Lower lobe of right lung (tissue), 2 donors: ENCODE data around the gene MYH13. TPM values are rescaled to one million over a fixed set of nuclear protein-coding genes. Genes with fewer than 3 reads are reported as not detected.

Source experiments
- ATAC-seq, 2 donors: fragments of 200-7000 bp; cut with Tn5 transposase; one replicate each; pipeline ENCODE4 v1.9.1; 2020 to 2022; ENCODE audit warnings: mild to moderate bottlenecking in 2 of 2, moderate library complexity in 2 of 2
- DNase-seq: peaks from one replicate; pipeline ENCODE4 v3.0.0-alpha.2; 2020
- H3K27ac ChIP-seq: fragments of 200-600 bp; one replicate; pipeline ENCODE4 v1.8.0; 2022
- H3K27me3 ChIP-seq: fragments of 200-600 bp; one replicate; pipeline ENCODE4 v1.8.0; 2022; ENCODE audit warnings: low read depth
- H3K36me3 ChIP-seq: fragments of 200-600 bp; one replicate; pipeline ENCODE4 v1.8.0; 2022; ENCODE audit warnings: mild to moderate bottlenecking
- H3K4me1 ChIP-seq: fragments of 200-600 bp; one replicate; pipeline ENCODE4 v1.8.0; 2022
- H3K4me3 ChIP-seq: fragments of 200-600 bp; one replicate; pipeline ENCODE4 v1.8.0; 2022; ENCODE audit warnings: mild to moderate bottlenecking
- H3K9me3 ChIP-seq: fragments of 200-600 bp; one replicate; pipeline ENCODE4 v1.8.0; 2022
- intact Hi-C: fragments of 100-400 bp; cut with DNase I; formaldehyde crosslinking; loops from one replicate; pipeline ENCODE4 v1.11.0; 2022
- total RNA-seq: library from RNA; stranded (reverse); fragmentation: NEBNext Ultra II Directional; extraction: Animal tissue kit (Norgen Biotek cat#: 25700); gene quantifications from one replicate; pipeline ENCODE4 v1.2.1, GENCODE V29; 2021
- TF ChIP-seq, protein P1 (sequence below): fragments of 200-600 bp; IDR thresholded peaks from one replicate; pipeline ENCODE4 v1.8.0; 2022; ENCODE audit warnings: antibody characterized with exemption, mild to moderate bottlenecking
- donor health status: DM: no; HTN: yes; CAD: no; lungs with severe emphysema.

Gene MYH13
- total RNA-seq, 1 donor from 2014 or later, result not detected

DNA sequence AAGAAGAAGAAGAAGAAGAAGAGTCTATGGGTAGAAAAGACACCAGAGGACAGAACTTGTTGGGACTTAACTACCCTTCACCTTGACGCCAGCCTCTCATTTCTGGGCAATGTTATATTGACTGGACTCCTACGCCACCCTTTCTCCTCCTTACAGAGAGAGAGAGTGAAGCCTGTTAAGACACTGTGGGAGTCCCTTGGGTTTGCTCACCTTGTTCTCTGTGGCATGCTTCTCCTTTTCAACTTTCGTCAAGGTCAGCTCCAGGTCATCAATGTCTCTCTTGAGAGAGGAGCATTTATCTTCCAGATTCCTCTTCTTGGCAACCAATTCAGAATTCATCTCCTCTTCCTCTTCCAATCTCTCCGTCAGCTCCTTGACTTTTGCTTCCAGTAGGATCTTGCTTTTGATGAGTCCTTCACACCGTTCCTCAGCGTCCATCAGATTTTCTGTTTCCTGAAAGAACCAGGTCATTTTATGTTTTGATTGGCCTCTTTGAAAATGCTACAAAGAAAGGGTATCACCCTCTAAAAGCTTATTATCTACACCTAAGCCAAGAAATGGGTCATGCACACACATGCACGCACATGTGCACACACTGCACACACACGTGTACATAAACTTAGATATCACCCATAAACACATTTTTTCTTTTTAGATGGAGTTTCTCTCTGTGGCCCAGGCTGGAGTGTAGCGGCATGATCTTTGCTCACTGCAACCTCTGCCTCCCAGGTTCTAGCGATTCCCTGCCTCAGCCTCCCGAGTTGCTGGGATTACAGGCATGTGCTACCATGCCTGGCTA, 48.8 kb downstream of the MYH13 start:
- H3K36me3 ChIP-seq, result no peaks in the 10 kb centered on the region
- H3K27ac ChIP-seq, result no peak overlapping the region
- H3K9me3 ChIP-seq, result no peaks in the 10 kb centered on the region
- TF ChIP-seq, protein P1, sequence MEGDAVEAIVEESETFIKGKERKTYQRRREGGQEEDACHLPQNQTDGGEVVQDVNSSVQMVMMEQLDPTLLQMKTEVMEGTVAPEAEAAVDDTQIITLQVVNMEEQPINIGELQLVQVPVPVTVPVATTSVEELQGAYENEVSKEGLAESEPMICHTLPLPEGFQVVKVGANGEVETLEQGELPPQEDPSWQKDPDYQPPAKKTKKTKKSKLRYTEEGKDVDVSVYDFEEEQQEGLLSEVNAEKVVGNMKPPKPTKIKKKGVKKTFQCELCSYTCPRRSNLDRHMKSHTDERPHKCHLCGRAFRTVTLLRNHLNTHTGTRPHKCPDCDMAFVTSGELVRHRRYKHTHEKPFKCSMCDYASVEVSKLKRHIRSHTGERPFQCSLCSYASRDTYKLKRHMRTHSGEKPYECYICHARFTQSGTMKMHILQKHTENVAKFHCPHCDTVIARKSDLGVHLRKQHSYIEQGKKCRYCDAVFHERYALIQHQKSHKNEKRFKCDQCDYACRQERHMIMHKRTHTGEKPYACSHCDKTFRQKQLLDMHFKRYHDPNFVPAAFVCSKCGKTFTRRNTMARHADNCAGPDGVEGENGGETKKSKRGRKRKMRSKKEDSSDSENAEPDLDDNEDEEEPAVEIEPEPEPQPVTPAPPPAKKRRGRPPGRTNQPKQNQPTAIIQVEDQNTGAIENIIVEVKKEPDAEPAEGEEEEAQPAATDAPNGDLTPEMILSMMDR, result no peak
- H3K4me3 ChIP-seq, result no peak overlapping the region
- intact Hi-C loops, result no loop called here
- no peaks in the 10 kb centered on the region for H3K27me3 ChIP-seq
- DNase-seq (no peak), ATAC-seq (no peak)
- H3K4me1 ChIP-seq, result no peaks in the 10 kb centered on the region

DNA sequence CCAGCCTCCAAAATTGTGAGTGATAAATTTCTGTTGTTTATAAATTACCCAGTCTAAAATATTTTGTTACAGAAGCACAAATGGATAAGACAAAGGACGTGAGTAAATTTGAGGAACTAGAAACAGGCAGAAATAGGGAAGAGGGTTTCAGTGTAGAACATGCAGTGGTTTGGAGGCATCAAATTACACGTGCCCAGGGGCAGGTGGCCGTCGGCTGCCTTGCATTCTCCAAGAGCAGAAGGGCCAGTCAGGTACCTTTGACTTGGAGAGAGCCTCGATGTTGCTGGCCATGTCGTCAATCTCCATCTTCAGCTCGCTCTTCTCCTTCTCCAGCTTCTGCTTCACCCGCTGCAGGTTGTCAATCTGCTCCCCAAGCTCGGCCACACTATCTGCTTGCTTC, 54.3 kb downstream of the MYH13 start:
- no peak overlapping the region for H3K27ac ChIP-seq
- DNase-seq (no peak), ATAC-seq (no peak)
- no peaks in the 10 kb centered on the region for H3K27me3 ChIP-seq
- no peaks in the 10 kb centered on the region for H3K9me3 ChIP-seq
- no peaks in the 10 kb centered on the region for H3K4me1 ChIP-seq
- intact Hi-C loops, result no loop called here
- no peak overlapping the region for H3K4me3 ChIP-seq
- no peaks in the 10 kb centered on the region for H3K36me3 ChIP-seq
- TF ChIP-seq, protein P1, result no peak

DNA sequence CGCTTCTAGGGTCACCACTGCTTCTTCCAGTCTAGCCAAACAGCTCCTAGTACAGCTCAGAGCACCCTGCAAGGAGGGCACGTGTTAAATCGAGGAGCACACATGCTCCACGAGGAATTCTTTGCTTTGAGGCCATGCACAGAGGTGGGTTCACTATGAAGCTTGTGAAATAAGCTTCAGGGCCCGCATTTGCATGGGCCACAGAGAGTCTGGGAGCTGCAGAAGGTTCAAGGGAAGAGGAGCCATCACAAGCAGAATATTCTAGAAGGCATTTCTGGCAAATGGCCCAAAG, 55.3 kb downstream of the MYH13 start:
- TF ChIP-seq, protein P1, result no peak
- no peaks in the 10 kb centered on the region for H3K9me3 ChIP-seq

DNA sequence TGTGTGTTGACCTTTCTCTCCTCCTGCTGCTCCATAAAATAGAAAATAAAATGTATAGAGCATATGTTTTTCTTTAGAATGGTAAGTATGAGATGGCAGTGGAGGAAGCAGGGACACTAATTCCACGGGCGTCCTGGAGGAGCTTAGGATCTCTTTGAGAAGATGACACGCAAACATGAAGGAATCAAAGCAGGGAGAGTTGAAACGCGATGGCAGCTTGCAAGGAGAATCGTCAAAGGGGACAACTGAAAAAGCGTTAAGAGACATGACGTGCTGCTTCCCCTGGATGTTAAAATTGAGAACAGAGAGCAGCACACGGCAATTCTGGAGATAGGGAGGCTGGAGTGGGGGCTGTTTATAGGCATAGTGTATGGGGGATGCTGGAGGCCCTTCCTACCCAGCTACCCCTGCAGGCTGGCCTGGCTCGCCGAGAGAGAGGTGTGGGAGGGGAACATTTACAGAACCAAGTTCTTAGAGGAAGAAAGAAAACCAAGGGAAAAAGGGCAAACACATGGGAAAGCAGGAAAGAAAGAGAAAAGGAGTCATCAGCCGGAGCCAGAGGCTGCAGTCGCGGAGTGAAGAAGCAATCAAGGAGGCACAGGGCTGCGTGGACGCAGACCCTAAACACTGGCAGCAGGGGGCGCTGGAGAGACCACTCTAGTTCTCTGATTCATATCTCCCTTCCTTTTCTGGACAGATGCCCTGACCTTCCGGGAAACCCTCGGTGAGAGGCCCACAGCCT, 55.8 kb downstream of the MYH13 start:
- no peak overlapping the region for H3K27ac ChIP-seq
- DNase-seq (peak; percentile 81), ATAC-seq (peak; percentile 65 to 88)
- H3K4me3 ChIP-seq, result no peak overlapping the region
- H3K4me1 ChIP-seq, result no peaks in the 10 kb centered on the region
- H3K27me3 ChIP-seq, result no peaks in the 10 kb centered on the region
- no peaks in the 10 kb centered on the region for H3K9me3 ChIP-seq
- TF ChIP-seq, protein P1, result peak; percentile 79
- intact Hi-C loops, result no loop called here
- H3K36me3 ChIP-seq, result no peaks in the 10 kb centered on the region

More for the DNA sequence above, 55.3 kb downstream of the MYH13 start:
- Histone ChIP-seq H3K4me1 (no peaks in the 10 kb centered on the region), H3K4me3 (no peak overlapping the region), H3K27me3 (no peaks in the 10 kb centered on the region), H3K36me3 (no peaks in the 10 kb centered on the region), H3K27ac (no peak overlapping the region)
- DNase-seq (no peak), ATAC-seq (no peak)
- intact Hi-C loops, result no loop called here

DNA sequence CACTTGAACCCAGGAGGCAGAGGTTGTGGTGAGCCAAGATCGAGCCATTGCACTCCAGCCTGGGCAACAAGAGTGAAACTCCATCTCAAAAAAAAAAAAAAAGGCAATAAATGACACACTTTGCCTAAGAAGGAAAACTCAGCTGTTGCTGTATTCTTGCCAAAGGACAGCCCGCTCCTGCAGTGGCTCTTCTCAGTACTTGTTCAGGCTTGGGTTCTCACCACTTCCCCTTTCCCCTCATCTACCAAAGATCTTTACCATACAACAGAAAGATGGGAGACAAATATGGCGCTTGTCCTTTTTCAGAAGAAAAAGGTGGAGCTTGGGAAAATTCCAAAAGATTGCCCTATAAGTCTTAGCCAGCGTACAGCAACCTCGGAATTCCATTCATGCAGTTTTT, 58.5 kb downstream of the MYH13 start:
- Histone ChIP-seq H3K36me3 (no peaks in the 10 kb centered on the region), H3K9me3 (no peaks in the 10 kb centered on the region), H3K4me1 (no peaks in the 10 kb centered on the region), H3K27ac (no peak overlapping the region), H3K4me3 (no peak overlapping the region), H3K27me3 (no peaks in the 10 kb centered on the region)
- intact Hi-C loops, result no loop called here
- TF ChIP-seq, protein P1, result no peak
- ATAC-seq (no peak), DNase-seq (no peak)
